GM19023 (cell line): Measurements from ENCODE around the gene SETD3.

Source experiments
- ATAC-seq: cut with Tn5 transposase; IDR thresholded peaks from one replicate; pipeline ENCODE4 v1.9.1; 2021; ENCODE audit warnings: mild to moderate bottlenecking, moderate library complexity; ENCODE audit not compliant: unreplicated experiment

SETD3 gene

DNA sequence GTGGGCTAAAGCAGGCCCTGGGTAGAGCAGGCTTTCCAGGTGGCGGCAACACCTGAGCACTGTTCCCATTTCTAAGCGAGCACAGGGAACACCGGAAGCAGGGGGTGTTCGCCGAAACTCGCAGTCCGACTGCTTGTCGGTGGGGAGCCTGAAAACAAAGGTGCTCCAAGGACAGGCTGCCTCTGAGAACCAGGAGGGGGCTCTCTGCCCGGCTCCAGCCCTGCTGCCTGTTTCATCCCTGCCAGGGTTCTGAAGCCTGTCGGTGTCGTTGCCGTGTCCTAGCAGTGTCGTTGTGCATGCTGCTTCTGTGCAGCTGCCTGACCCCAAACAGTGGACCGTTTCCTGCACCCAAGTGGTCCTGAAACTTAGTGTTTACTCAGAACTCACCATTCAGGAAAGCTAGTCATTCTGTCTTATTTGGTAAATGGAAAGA is 22.3 kb upstream of the SETD3 start:
- no peak for ATAC-seq

DNA sequence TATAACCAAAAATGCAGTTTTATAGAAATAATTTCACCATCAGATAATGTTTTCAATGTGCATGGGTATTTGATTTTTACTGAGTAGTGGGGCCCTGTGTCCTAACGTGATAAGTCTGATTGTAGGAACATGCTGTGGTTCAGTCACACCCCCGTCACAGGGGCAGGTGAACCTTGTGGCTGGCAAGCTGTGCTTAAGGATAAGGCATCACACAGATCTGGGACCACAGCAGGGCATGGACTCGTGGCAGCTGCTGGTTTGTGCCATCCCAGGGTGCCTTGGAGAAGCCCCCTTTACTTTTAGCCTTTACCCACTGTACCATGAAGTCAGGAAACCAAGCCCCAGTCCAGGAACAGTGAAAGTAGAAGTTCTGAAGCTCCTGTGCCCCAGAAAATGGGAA is 17.2 kb upstream of the SETD3 start:
- no peak for ATAC-seq

DNA sequence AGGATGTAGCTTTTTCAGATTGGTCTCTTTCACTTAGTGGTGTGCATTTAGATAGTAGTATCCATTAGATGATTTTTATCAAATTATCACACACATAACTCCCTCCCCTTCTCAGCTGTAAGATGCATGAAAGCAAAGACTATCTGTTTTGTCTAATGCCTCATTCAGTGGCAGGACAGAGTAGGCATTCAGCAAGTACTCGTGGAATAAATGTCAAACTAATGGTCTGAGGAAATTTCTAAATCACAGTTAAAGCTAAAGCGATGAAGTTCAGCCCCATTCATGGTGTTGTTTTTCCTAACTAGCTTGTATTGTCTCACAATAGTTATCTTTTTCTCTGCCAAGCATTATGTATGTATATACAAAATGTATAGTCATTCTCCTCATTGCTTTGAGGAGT is 16.7 kb upstream of the SETD3 start:
- no peak for ATAC-seq

DNA sequence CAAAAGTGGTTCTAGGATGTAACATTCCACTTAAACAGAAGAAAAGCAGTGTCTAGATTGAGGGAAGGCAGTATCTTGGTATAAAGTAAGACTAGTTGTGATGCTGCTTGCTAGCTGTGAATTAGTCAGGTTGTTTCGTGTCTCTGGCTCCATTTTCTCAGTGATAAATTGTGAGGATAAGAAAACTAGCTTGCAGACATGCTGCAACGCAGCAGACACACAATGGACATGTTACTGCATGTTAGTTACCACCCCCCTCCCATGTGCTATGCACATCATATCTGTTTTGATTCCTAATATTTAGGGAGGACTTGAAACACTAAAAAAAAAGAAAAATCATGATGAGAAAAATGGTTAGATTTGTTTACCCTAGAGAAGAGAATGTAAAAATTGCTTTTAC is 3.4 kb upstream of the SETD3 start:
- no peak for ATAC-seq

DNA sequence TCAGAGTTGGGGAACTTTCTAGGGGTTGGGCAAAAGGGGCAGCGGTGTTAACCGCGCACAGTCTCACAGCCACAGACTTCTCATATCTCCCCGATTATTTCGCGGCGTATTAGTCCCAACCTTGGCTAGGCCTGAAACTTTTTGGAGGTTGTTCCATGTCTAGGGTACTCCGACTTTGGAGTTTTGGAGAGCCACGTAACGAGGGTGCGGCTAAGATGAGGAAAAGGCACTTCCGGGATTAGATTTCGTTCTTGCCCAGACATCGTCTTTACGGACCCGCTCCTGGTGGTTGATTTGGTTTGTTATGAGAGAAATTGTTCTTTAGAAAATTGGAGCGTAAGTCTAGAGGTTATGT is 1.1 kb upstream of the SETD3 start:
- no peak for ATAC-seq

DNA sequence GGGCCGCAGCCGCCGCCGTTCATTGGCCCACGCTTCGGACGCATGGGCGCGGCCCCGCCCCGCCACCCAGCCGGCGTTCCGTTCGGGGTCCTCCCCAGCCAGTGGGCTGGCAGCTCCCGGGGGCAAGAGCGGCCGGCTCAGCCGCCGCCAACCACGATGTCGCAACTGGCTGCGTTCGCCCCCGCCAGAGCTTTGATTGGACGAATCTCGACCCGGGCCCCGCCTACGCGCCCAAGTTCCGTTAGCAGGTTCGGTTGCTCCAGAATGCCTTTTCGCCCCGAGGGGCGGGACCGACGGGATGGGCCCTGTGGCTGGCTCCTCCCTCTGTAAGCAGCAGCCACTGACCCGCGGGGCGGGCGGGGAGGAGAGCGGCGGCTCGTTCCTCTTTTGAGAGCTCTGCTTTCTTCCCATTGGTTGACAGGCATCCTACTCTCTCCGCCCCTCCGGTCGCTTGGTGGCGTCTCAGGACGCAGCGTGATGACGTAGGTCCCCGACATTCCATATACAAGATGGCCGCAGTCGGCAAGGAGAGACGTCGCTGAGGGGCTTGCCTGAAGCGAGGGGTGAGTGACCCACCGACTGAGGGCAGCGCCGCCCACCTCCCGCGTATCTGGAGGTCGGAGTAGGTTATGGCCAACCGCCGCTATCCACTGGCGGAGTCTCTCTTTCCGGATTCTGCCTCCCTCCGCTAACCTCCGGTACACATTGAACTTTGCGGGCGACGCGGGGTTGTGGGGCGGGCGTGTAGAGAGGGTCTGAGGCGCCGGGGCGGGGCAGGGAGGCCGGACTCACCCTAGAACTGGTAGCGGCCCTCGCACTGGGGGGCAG is 472 bp upstream of the SETD3 start, which contains the start of gene CCNK:
Gene CCNK (plus strand): TSS at position 493 of the 828 bp plus-strand sequence. CDS start 11,269 bp downstream, outside the sequence.
- peak; percentile 86 for ATAC-seq

DNA sequence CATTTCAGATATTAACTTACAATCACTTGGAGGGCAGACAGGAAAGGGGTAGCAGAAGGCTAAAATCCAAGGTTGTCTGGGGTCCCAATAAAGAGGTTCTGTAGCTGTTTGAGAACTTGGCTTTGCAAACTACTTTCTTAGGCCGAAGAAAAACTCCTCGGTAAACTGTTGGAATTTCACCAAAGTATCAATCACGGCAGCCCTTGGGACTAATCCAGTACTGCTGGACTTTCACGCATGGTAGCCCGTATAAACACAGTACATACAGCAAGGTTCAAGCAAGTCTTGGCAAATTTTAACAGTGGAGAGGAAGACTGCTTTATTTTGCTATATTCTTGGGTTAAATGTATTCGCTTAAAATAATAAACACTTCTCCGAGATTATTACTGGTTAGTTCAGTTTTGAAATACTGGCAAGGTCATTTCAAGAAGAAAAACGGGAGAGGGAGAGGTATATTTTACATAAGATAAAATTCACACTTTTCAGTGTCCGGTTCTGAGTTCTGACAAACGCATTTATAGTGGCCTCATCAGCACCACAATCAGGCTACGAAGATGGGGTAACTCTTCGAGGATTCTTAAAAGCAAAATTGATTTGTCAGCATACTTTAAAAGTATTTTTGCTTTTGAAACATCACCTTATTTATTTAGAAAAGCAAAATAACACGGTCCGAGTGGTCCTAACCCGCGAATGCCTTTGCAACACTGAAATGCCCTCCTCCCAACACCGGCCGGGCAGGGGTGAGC is 1.3 kb downstream of the SETD3 start:
- ATAC-seq, result no peak

DNA sequence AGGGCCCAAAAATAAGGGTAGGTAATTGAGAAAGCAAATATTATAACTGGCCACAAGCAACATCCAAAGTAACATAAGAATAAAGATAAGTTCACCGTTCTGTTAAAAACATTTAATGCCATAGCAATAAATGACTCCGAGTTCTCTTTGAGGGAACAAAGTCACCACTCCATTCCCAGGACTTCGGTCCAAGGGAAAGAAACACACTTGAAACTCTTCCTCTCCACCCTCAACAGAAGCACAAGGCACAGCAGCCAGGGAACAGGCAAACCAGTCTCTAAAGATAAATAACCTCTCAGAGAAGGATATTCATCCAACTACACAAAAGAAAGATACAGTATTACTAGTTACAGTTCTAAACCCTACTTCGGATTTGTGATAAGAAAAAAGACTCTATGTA is 2.5 kb downstream of the SETD3 start:
- no peak for ATAC-seq

DNA sequence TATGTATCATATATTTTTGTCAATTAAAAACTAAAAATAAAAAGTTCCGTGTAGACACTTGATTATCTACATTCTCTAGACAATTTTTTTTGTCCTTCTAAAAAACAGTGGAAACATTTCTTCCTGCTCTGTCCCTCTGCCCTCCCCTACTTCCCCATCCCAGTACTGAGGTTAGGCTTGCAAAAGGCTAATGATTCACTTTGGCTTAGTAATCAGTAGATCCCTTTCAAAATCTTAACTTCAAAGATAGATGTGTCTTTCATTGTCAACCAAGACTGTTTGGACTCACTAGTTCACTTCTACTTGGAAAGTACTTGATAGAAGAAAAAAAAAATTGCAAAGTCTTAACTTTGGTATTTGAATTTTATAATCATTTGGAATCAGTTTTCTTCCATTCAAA is 3.8 kb downstream of the SETD3 start:
- ATAC-seq, result no peak

DNA sequence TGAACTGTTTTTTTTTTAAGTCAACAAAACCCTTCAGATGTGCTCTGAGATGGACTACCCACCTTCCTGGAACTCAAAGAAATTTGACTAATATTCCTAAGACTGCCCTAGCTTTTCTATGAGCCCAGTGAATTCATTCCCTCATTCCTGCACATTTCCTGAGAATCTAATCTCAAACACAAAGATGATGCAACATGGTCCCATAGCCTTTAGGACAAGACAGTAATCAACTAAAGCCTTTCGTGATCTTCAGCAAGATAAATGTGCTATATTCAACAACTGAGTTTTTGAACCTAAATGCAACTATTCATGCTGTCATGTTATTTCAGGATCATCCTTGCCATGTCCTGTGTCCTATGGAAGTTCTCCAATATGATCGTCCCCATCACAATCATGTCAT is 5.0 kb downstream of the SETD3 start:
- ATAC-seq, result no peak

DNA sequence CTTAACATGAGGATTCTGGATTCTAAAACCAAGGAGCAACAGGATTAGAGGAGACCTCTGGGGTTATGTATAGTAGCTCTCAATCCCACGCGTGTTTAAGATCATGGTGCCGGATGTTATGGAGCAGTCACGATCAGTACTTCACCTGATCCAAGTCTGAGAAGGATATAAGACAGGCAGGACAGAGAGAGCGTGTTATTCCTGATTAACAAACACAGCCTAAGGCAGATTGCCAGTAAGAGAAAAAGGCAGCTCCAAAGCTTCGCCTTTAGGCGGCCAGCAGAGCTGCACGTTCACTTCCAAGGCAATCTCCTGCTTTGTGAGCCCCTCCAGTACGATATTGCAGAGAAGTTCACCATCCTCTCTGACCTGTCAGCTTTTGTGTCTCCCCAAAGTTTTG is 5.5 kb downstream of the SETD3 start:
- no peak for ATAC-seq

DNA sequence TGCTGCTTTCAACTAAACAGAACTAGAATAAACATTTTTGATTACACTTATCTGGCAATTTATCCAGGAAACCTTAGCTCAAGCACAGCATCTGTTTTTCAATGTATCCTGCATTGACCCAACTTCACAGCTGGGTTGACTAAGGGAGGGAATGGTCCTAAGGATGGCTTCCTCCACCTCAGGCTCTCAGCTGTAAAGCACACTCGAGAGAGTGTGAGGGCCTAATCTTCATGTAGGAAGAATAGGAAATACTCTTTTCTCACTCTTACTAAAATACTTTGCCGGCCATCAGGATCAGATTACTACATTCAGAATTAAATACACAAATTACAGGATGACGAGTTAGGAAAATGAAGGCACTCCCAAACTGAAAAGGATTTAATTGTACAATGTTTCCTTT is 7.2 kb downstream of the SETD3 start:
- ATAC-seq, result no peak

DNA sequence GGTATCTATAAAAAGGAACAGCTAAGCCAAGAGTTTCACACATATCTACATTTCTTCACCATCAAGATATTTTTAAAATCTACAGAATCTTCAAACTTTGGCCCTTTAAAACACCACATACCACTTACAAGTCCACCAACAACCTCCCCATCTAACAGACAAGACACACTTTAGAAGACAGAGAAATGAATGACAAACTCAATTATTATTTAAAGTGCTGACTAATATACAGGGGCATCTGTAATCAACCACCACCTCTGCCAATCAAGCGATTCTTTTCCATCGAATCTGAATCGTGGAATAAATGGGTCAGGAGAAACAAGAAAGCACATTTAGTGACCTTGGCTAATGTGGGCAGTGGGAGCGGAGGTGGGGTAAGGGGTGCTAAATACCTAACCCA is 7.7 kb downstream of the SETD3 start:
- no peak for ATAC-seq

DNA sequence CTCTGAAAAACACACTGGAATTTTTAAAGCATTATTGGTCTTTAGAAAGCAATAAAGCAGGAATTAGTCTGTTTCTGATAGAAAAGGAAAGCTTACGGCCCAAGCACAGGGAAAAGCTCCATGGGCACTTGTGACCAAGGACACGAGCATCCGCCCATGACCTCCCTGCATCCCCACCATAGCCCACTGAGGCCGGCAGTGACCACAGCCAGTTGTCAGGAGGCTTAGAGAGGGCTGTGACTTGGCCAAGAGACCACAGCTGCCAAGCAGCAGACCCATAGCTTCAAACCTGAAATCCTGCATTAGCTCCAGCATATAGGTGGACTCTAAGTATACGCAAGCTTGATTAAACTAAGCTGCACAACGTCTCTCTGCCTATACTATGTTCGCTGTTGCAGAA is 8.9 kb downstream of the SETD3 start:
- ATAC-seq, result no peak

DNA sequence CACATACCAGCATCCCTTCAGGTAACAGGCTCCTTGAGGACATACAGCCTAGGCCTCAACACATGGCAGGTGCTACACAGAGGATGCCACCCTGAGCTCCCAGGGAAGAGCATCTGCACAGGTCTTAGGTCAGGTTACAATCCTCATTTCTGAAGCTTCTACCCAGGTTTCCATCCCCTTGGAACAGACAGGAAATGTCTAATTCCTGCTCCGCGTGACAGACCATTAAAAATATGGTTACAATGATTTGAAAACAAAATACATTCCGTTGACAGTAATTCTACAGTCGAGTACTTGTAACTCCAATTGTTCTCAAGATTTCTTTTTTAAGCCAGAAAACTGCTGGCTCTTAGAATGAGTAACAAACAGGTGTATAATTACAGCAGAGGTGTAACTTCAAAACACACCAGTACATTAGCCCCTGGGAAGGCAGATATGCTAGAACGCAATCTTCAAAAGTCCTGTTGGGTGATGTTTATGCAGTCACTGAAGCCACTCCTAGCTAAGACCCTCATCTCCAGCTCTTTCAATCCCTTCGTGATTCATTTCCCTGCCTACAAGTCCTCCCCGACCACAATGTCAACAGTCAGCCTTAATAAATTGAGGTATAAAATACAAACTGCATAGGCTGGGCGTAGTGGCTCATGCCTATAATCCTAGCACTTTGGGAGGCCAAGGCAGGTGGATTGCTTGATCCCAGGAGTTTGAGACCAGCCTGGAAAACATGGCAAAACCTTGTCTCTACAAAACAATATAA is 11.6 kb downstream of the SETD3 start:
- no peak for ATAC-seq

DNA sequence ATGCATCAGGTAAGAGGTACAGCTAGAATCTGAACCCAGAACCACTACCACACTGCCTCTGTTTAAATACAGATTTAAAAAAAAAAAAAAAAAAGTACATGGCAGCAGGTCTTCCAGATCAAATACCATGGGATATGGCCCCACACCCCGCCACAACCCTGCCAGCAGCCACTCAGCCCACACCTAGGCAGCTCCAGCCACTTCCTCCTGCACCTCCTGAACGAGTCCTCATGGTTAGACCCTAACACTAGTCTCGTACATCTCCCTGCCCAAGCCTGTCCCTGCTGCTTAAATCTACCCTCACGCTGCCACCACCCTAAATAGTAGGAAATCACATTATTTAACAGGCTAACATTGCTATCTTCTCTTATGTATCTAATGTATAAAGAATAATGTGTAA is 12.6 kb downstream of the SETD3 start:
- ATAC-seq, result no peak

DNA sequence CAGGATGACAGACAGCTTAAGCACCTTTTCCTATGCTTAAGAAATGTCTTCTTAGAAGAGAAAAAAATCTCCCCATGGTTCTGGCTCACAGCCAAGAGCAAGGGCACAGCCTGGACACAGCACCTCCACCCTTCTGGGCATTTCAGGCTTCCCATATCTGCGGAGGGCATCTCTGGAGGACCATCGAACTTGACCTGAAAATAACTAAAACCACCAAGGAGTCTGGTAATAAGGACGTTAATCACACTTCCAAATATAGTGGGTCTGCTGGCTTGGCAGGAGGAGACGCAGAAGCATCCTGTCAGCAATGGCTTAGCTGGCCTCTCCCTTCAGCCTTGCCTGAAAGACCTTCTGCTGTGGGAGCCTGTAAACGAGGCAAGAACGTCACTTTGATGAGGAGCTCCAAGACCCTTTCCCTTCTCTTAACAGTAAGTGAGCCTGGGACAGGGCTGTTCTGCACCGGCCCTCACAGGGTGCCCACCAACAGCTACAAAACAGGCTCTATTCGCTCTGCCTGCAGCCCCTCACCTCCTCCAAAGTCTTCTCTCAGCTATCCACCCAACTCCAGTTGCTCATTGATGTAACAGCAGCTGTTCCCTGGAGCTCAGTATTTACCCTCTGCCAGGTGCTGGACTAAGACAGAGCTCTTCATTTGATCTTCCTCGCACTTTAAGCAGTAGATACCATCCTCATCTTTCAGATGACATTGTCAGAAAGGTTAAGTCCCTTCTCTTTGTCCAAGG is 13.2 kb downstream of the SETD3 start:
- no peak for ATAC-seq

DNA sequence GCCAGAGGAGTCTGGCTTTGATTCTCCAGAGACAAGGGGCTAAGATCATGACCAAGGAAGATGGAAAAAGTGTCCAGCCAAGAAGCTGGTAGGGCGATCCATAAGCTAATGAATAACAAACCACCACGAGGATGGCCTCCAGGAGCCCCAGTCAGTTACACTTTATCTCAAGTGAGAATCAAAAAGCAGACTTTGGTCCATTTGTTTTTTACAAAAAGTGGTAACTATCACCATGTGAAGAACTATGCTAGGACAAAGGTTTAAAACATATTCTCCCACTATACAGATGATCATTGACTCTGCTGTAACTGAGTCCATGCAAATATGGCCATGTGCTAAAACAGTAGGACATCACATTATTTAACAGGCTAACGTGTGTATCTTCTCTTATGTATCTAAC is 13.9 kb downstream of the SETD3 start:
- ATAC-seq, result no peak

DNA sequence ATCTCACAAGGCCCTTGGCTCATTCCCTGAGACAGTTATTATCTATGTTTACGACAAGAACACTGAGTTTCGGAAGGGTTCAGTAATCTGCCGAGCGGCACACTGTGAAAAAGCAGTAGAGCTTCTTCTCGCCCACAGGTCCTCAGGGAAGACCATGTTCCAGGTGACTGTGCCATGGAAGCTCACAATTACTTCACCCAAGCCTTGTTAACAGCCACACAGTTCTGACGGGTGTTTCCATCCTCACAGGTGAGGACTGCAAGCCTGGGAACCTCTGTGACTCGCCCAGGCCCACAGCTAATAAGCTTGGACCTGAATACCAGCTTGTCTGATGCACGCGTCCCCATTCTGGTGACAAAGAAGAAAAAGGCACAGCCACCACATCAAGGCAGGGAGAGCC is 15.4 kb downstream of the SETD3 start:
- no peak for ATAC-seq

DNA sequence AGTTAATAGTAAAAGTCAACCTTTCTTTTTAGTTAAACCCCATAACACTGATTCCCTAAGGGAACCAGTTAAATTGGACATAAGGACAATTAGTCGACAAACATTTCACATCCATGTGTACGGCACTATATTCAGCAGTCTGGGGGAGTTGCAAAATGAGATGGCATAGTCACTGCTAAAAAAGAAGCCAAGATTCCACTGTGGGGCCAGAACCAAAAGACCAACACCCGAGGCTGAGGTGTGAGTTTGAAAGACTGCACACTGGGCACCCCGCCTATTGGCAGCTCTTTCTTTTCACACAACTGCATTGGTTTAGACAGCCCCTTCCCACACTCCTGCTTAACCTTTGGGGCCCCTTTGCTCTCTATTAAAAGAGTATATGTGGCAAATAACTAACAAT is 16.7 kb downstream of the SETD3 start:
- no peak for ATAC-seq

DNA sequence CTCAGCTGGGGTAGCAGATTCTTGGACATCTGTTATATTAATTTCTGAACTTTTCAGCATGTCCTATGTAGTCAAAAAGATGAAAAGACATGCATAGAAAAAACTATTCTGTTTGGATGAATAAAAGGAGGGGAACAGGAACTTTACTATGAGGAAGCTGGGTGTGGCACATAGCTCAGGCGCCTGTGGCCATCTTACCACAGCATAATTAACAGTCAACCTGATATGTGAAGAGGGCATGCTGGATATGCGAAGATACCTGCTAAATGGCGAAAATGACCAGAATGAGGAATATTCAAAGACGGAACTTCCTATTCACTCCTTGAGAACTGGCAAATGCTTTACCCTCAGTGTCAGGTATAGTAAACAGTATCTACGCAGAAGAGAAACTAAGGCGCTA is 18.4 kb downstream of the SETD3 start:
- no peak for ATAC-seq
